ENCODE data around the gene SSX5.
"Not testable (repeated sequence)": the region's sequence is repeated elsewhere in the genome, so short reads cannot be mapped to it uniquely, and the experiment has no call there.

The SSX5 gene

GRCh38 chrX:48142697-48143096 lies 53.9 kb downstream of the SSX5 start:
- H3K4me1 ChIP-seq (ENCODE audit: control insufficient read depth, insufficient read depth, low read length); H3K36me3 ChIP-seq (ENCODE audit: control insufficient read depth, insufficient read depth, low read length, severe bottlenecking); DNase-seq (ENCODE audit: low read depth); H3K4me3 ChIP-seq (ENCODE audit: low read length); H3K9me3 ChIP-seq (ENCODE audit: control insufficient read depth, low read length); H3K27me3 ChIP-seq (replicated peaks; ENCODE audit: control insufficient read depth, insufficient read depth, low read length); H3K9ac ChIP-seq (ENCODE audit: low read length): not testable (repeated sequence)

GRCh38 chrX:48141810-48142508 lies 54.6 kb downstream of the SSX5 start:
- not testable (repeated sequence) for H3K9ac ChIP-seq (ENCODE audit: low read length); H3K36me3 ChIP-seq (ENCODE audit: control insufficient read depth, insufficient read depth, low read length, severe bottlenecking); DNase-seq (ENCODE audit: low read depth); H3K4me3 ChIP-seq (ENCODE audit: low read length); H3K27me3 ChIP-seq (replicated peaks; ENCODE audit: control insufficient read depth, insufficient read depth, low read length); H3K4me1 ChIP-seq (ENCODE audit: control insufficient read depth, insufficient read depth, low read length); H3K9me3 ChIP-seq (ENCODE audit: control insufficient read depth, low read length)

- not testable (repeated sequence) for H3K4me3 ChIP-seq (ENCODE audit: low read length); DNase-seq (ENCODE audit: low read depth); H3K9me3 ChIP-seq (ENCODE audit: control insufficient read depth, low read length); H3K9ac ChIP-seq (ENCODE audit: low read length); H3K4me1 ChIP-seq (ENCODE audit: control insufficient read depth, insufficient read depth, low read length); H3K27me3 ChIP-seq (replicated peaks; ENCODE audit: control insufficient read depth, insufficient read depth, low read length); H3K36me3 ChIP-seq (ENCODE audit: control insufficient read depth, insufficient read depth, low read length, severe bottlenecking)
These were observed 57.5 kb downstream of the SSX5 start for GRCh38 chrX:48139076-48139475.
